22Rv1 (cell line): ENCODE data around the gene CCDC60.
A peak's percentile ranks its signal among the peaks of the same experiment; 100 is the strongest.

Experiments
- CTCF ChIP-seq: fragments of 450-650 bp; IDR thresholded peaks from 2 replicates; pipeline ENCODE4 v1.5.1; 2017; ENCODE audit warnings: mild to moderate bottlenecking
- ZFX ChIP-seq: fragments of 450-650 bp; IDR thresholded peaks from 2 replicates; pipeline ENCODE4 v1.6.1; 2017; ENCODE audit warnings: antibody characterized with exemption, borderline replicate concordance

GRCh38 chr12:119444462-119445044 lies 110.0 kb downstream of the CCDC60 start:
- TF ChIP-seq CTCF (peak; percentile 99), ZFX (no peak)
